HG03342 (cell line): ENCODE data around the gene RACK1.
A peak's percentile ranks its signal among the peaks of the same experiment; 100 is the strongest.

ENCODE experiments used
- ATAC-seq: cut with Tn5 transposase; IDR thresholded peaks from one replicate; pipeline ENCODE4 v1.9.1; 2021; ENCODE audit warnings: mild to moderate bottlenecking, moderate library complexity; ENCODE audit not compliant: unreplicated experiment

The RACK1 gene

DNA sequence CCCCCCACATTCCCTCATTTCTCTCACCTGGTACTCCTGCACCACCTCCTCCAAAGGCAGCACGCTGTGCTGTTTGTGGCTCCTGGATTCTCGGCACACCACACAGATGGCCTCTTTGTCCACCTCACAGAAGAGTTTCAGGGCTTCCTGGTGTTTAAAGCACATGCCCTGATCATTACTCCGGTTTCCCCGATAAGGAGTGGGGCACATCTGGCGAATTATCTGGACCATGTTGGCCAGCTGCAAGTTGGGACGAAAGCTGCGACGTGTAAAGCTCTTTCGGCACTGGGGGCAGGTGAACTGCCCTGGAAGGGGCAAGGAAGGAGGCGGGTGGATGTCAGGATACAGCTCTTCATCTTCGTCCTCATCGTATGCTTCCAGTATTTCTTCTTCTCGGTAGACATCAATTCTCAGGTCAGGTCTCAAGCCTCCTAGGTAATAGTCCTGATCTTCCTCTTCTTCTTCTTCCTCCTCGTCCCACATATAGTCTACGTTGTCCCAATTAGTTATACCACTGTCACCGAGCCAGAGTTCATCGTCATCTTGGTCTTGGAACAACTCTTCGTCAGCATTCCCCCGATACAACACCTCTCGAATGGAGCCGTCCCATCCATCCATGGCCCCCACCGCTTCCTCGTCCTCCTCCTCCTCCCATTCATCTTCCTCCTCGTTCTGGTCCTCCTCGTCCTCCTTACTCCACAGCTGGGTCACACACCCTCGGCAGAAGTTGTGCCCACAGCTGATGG is 16.4 kb upstream of the RACK1 start:
- no peak for ATAC-seq

GRCh38 chr5:181259283-181259682 is 15.6 kb upstream of the RACK1 start:
- ATAC-seq, result no peak

GRCh38 chr5:181258576-181258975 is 14.9 kb upstream of the RACK1 start:
- no peak for ATAC-seq

GRCh38 chr5:181255836-181256578 is 12.3 kb upstream of the RACK1 start:
- no peak for ATAC-seq

DNA sequence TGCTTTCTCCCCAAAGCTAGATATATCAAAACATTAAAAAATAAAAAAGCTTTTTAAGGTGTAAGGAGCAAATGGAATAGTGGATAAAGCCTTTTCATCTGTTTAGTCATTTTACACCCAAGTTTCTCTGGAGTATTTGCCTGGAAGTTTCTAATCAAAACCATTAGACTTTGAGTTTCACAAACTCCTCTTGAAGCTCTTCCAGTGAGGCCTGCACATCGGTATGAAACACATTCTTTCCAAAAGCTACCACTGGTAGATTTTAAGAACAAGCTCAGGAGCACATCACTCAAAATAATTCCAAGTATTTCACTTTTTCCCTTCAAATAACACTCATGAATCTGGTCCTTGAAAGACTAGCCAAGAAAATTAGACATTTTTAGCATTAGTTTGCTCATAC is 11.6 kb upstream of the RACK1 start:
- no peak for ATAC-seq

- ATAC-seq, result no peak
Measured at GRCh38 chr5:181248277-181248676, 4.6 kb upstream of the RACK1 start.

DNA sequence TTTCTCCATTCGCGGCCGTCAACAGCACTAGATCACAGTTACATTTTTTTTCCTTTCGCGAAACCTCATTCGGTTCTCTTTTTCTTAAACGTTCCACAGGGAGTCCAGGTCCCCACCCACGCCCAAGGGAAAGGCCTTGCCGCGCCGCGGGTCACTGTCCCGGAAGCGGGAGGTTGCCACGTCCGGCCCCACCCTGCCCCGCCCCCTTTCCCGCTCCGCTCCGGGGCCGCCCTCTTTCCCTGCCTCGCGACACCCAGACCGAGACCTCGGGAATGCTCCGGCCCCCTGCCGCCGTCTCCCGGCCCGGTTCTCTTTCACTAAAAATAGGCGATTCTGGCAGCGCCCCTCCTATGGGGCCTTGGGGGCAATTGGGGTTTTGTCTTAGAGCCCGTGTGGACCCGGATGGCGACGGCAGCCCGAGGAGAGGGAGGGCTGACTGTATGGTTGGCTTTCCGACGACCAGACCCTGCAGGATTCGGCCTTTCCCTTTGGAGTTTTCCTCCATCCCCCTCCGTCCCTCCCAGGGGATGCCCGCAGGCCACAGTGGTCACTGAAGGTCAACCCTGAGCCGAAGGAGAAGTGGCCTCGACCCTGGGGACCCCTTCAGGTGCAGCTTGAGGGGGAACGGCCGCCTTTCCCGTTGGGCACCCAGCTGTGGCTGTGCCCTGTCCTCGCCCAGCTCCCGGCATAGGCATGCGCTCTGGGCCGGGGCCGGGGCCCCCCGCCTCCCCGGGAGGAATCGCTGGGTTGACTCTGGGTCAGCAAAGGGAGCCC is 2.8 kb upstream of the RACK1 start:
- peak; percentile 45 for ATAC-seq

- ATAC-seq, result peak; percentile 1
Measured at GRCh38 chr5:181245427-181246275, 1.9 kb upstream of the RACK1 start.

GRCh38 chr5:181243018-181243563 is 615 bp downstream of the RACK1 start:
- no peak for ATAC-seq

DNA sequence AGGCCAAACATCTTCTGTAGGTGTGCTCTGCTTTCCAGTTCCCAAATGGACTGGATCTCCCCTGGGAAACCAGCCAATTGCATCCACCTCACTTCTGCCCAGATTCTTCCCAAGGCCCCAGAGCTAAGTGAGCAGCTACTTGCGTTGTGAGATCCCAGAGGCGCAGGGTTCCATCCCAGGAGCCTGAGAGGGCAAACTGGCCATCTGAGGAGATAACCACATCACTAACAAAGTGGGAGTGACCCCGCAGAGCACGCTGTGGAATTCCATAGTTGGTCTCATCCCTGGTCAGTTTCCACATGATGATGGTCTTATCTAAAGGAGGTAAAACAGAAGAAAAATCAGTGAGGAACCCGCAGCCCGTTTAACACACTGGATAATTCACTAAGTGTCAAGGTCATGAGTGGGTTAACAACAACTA is 1.7 kb downstream of the RACK1 start:
- ATAC-seq, result no peak

DNA sequence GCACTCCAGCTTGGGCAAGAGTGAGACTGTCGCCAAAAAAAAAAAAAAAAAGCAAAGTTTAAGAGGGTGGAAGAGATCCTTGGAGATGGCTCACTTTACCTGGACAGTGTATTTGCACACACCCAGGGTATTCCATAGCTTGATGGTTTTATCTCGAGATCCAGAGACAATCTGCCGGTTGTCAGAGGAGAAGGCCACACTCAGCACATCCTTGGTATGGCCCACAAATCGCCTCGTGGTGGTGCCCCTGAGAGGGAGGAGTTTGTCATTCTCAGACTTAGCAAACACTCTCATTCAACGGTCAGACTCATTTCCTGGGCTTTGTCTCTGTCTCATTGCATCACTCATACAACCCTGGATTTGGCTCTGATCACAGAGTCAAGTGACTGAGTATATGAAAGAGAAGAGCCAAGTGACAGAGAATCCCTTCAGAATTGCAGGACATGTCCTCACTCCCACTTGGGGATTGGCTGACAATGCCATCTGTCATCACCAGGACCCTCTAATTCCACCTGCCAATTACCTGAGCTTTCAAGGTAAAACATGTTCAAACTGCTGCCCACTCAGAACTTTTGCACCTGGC is 2.2 kb downstream of the RACK1 start:
- ATAC-seq, result no peak

DNA sequence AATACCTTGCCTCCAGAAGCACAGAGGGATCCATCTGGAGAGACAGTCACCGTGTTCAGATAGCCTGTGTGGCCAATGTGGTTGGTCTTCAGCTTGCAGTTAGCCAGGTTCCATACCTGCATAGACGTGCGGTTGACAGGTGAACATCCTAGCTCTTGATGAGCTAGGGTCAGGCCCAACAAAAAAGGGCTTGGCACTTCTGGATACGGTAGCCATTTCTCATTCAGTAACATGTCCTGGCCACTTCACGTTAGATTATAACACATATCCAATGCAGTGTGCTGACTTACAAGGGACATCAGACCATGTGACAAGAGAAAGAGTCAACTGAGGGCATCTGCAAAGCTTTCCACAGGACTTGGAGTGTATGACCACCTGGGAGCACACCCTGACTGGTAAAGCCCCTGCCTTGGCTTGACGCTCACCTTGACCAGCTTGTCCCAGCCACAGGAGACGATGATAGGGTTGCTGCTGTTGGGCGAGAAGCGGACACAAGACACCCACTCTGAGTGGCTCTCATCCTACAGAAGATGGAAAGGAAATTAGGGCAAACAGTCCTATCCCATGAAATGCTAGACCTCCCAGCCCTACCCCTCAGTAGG is 4.5 kb downstream of the RACK1 start:
- no peak for ATAC-seq

DNA sequence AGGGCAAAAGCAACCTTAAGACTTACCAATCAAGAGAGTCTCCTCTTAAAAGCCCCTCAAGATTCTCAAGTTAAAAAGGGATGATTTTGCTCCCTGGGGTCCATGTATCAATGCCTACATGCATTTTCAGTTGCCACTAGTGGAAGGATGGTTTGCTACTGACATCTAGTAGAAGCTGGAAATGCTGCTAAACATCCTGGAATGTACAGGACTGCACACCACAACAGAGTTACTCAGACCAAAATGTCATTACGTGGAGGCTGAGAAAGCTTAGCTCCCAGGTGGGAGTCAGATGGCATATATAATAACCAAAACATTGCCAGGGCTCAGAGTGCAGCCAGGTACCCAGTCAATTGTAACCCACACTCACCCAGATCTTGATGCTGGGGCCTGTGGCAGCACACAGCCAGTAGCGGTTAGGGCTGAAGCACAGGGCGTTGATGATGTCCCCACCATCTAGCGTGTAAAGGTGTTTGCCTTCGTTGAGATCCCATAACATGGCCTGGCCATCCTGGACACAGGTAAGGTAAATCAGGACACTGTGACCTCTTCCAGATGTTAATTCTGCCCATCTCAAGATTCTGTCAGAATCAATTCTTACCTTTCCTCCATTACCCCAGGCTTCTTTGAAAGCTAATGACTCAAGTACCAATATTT is 5.8 kb downstream of the RACK1 start:
- no peak for ATAC-seq

DNA sequence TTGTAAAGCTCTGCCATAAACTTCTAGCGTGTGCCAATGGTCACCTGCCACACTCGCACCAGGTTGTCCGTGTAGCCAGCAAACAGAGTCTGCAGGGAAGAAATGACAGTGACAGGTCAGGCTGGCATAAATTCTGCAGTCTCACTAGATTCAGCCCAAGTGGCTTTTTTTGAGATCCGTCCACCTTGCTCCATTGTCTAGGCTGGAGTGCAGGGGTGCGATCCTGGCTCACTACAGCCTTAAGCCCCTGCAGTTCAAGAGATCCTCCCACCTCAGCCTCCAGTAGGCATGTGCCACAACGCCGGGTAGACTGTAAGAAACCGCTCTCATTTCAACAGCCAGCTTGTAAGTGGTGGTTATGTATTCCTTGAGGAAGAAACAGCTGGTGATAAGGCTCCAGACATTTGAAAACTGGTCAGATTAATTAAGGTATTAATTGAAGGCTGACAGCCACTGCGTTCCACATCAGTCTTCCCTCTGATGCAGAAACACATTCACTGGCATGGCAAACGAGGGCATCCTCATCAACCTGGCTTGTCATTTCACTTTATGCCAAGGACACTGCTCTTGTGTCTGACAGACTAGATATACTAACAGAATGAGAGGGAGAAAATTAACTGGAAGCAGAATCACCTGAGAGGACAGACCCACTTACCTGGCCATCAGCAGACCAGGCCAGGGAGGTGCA is 6.6 kb downstream of the RACK1 start:
- ATAC-seq, result no peak

- no peak for ATAC-seq
Measured at GRCh38 chr5:181236471-181236870, 7.2 kb downstream of the RACK1 start.

DNA sequence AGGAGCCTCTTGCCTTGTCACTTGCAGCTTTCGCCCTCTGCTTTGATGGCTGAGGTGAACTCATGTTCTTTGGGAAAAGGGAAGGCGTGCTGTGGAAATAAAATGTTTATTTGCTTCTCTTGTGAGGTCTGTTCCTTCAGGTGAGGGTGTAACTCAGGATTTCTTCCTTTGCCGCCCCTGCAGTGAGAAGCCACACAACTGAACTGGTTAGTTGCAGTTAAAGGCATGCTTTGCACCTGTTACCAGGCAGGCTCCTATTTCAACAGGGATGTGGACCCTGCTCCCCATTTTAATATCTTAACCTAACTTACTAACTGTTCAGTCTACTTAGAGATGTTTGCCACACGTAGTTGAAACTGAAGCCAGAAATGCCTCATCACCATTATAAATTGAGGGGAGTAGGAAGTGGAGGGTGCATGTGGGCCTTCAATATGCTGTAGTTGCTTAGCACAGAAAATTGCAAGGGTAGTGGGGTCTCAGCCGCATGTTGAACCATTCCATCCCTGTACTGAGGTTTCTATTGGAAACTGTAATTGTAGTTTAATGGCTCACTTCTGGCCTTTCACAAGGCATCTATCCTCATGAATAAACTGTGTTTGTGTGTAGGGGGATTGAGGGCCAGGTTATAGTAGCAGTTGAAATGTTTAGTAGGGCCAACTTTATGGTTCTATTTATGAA is 7.9 kb downstream of the RACK1 start:
- ATAC-seq, result no peak

- ATAC-seq, result no peak
Measured at GRCh38 chr5:181235323-181235688, 8.4 kb downstream of the RACK1 start.
